C4-2B (cell line): ENCODE data around the gene ATXN1.

Source experiments
- H3K27ac ChIP-seq: fragments of 450-650 bp; 2 replicates; pipeline ENCODE4 v1.5.1; 2017
- ZFX ChIP-seq: fragments of 450-650 bp; IDR thresholded peaks from 2 replicates; pipeline ENCODE4 v1.6.1; 2017
- TF ChIP-seq, protein P1 (sequence below): fragments of 450-650 bp; conservative IDR thresholded peaks from 2 replicates; pipeline ENCODE4 v1.5.1; 2017; ENCODE audit warnings: mild to moderate bottlenecking

The ATXN1 gene

DNA sequence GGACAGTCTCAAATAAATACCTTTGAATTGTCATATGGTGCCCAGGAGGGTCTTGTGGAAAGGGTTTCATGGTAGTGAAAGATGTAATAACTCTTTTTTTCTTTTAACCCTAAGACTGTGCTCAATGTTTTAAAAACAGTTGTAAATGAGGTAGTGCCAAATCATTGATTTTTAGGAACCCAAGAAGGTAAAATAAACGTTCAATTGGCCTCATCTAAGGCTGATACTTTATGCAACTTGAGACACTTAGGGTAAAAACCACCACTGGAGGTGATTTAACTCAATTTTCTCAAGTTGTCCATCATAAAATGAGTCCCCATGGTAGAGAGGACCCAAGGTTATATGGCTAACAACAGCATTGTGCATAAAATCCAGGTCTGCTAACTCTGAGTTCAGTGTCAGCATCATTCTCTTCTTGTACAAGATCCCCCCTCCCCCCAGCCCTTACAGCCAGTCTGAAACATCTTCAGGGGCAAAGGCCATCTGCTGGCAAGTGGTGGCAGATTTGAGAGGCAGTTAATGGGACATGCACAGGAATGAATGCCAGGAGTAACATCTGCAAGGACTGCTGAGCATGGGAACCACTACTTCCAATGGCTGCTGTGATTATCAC lies 278.5 kb downstream of the ATXN1 start:
- TF ChIP-seq, protein P1, sequence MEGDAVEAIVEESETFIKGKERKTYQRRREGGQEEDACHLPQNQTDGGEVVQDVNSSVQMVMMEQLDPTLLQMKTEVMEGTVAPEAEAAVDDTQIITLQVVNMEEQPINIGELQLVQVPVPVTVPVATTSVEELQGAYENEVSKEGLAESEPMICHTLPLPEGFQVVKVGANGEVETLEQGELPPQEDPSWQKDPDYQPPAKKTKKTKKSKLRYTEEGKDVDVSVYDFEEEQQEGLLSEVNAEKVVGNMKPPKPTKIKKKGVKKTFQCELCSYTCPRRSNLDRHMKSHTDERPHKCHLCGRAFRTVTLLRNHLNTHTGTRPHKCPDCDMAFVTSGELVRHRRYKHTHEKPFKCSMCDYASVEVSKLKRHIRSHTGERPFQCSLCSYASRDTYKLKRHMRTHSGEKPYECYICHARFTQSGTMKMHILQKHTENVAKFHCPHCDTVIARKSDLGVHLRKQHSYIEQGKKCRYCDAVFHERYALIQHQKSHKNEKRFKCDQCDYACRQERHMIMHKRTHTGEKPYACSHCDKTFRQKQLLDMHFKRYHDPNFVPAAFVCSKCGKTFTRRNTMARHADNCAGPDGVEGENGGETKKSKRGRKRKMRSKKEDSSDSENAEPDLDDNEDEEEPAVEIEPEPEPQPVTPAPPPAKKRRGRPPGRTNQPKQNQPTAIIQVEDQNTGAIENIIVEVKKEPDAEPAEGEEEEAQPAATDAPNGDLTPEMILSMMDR: no peak
- TF ChIP-seq ZFX: no peak
- no peak overlapping the region for H3K27ac ChIP-seq

DNA sequence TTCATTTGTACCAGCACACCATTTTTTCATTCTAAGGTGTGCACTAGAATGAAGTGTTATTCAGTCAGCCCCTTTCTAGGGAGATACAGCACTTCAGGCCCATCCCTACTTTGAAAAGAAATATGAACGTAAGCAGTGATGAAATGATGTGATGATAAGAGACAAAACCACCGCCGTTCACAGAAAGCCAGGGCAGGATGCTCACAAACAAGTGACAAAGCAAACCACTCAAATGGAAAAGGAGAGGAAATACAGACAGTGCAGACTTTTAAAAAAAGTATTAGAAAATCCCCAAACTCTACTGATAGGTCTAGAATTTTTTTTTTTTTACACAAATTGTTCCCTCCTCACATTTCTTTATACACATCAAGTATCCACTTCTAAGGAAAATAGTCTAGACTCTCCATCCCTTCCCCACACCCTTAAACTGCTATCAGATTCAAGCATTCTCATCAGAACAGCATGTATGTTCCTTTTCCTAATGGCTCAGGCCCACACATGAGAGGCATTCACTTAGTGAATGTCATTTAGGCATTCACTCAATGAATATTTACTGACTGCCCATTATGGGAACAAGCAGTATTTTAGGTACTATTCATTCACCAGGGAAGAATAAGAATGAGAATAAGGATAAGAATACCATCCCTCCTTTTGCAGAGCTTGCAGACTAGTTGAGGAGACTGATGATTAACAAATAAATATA lies 279.4 kb downstream of the ATXN1 start:
- H3K27ac ChIP-seq: no peak overlapping the region
- TF ChIP-seq, protein P1: no peak

DNA sequence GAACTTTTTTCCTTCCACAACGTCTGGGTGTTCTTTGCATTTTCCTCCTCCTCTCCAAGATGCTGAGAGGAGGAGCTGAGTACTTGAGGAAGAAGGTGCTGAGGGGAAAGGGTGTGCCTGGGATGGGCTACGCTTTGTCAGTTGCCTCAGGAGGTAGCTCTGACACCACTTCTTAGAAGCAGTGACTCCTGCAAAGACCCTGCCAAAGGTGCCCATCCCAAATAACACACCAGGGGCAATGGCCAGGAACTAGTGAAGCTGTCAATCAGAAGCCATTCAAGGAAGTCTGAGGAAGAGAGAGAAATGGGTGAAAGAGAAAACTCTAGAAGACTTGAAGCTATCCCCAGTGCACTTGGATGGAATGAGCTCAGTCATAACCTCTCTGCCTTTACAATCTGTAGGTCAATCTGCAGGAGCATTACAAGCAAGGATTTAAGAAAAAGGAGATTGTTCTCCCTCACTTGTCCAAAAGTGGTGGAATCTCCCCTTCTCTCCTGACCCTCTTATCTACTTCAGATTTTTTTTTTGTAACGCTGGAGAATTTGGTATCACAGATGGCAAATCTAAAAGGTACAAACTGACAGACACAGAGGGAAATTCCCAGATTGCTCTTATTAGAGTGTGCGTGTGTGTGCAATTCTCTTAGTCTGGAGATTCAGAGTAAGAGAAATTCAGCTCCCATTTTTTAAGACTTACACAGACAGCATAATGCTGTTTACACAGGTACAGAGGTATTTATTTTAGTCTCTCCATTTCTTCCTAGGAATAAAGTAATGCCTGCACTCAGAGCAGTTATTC lies 280.3 kb downstream of the ATXN1 start:
- TF ChIP-seq, protein P1: no peak
- TF ChIP-seq ZFX: no peak
- no peak overlapping the region for H3K27ac ChIP-seq

DNA sequence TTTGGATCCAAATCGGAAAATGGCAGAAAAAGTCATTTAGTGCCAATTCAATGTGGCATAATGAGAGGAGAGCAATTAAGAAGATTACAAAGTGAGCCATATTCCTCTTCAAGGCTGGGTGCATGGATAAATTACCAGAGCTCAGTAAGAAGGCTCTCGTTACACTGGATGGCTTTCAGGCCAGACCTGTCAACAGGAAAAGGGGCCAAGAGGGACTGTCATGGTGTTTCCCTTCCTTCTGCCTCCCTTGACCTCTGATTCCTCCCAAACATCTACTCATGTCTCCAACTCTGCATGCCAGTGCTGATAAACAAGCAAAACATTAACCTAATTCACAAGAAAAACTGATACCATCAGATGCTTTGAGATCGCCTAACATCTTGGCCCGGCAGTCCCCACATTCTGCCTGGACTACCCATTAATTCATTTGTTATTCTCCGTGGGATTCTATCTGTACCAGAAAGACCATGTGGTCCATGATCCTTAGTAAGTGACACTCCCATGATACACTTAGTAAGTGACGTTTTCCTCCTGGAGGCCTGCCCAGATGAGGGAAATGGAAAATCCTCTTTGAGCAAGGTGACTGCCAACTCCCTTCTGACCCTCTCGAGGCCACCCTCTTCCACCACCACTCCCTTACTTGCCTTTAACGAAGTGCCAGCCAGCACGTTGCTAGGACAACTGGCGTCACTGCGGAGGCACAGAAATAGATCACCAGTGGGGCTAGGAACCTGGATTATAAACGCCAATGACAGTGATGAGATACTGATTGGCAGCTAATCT lies 283.7 kb downstream of the ATXN1 start:
- TF ChIP-seq ZFX: no peak
- TF ChIP-seq, protein P1: no peak
- no peak overlapping the region for H3K27ac ChIP-seq

DNA sequence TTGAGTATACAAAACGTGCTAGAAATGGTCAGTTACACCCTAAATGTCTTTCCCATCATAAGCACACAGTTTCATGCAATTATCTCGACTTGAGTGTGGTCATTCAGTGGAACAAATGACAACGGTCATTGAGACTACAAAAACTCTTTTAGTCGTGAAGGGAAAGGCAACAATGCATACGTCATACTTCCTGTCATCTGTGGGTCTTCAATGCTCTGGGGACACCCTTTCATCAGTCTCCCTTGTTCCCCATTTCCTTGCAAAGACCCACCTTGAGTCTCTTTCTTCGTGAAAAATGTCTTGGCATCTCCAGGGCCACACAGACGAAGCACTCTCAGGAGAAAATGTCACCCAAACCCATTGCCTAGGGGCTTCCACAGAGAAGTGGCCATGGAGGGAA lies 284.4 kb downstream of the ATXN1 start:
- no peak overlapping the region for H3K27ac ChIP-seq
- TF ChIP-seq, protein P1: no peak
- no peak for TF ChIP-seq ZFX

DNA sequence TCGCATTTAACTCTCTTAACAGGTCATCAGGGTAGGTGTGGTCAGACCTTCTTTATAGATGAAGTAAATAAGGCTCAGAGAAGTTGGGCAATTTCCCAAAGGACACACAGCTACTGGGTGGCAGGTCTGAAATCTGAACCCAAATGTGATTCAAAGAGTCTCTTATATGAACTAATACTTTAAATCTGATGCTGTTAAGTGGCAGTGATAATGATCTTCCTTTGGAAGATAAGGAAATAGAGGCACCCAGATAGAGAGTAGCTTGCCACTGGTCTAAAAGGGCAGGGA lies 285.8 kb downstream of the ATXN1 start:
- no peak for TF ChIP-seq ZFX
- TF ChIP-seq, protein P1: no peak
- H3K27ac ChIP-seq: no peak overlapping the region
